ENCODE measurements around the gene FBN1. TPM values are rescaled to one million over a fixed set of nuclear protein-coding genes. Genes with fewer than 3 reads are reported as not detected.

FBN1 gene
- total RNA-seq, 1 donor from 2014 or later = 0.62 TPM

GRCh38 chr15:48532946-48533345, 112.6 kb downstream of the FBN1 start:
- Mint-ChIP-seq H3K27ac (no peak overlapping the region), H3K9me3 (no peaks in the 10 kb centered on the region), H3K4me1 (no peaks in the 10 kb centered on the region), H3K27me3 (no peaks in the 10 kb centered on the region), H3K36me3 (ENCODE audit: low read depth) (no peaks in the 10 kb centered on the region), H3K4me3 (no peak overlapping the region)
- CTCF ChIA-PET = no interaction called here
- intact Hi-C loops (cut with micrococcal nuclease) = no loop called here
- POLR2A ChIA-PET = no interaction called here
- DNase-seq = no peak
- no peak for TF ChIP-seq CTCF (IDR thresholded peaks at IDR 0.05)
- no peak for ATAC-seq (ENCODE audit: low read depth)

- ATAC-seq (ENCODE audit: low read depth) = no peak
- POLR2A ChIA-PET = no interaction called here
- CTCF ChIA-PET = no interaction called here
Measured at GRCh38 chr15:48530528-48530927, 115.0 kb downstream of the FBN1 start.

GRCh38 chr15:48528921-48529320, 116.6 kb downstream of the FBN1 start:
- ChIA-PET POLR2A (no interaction called here), CTCF (no interaction called here)
- ATAC-seq (ENCODE audit: low read depth) (no peak), DNase-seq (no peak)
- Mint-ChIP-seq H3K27me3 (no peaks in the 10 kb centered on the region), H3K9me3 (no peaks in the 10 kb centered on the region), H3K4me1 (no peaks in the 10 kb centered on the region), H3K36me3 (ENCODE audit: low read depth) (no peaks in the 10 kb centered on the region), H3K4me3 (no peak overlapping the region), H3K27ac (no peak overlapping the region)
- TF ChIP-seq CTCF (IDR thresholded peaks at IDR 0.05) = no peak
- intact Hi-C loops (cut with micrococcal nuclease) = no loop called here

More at GRCh38 chr15:48530528-48530927, 115.0 kb downstream of the FBN1 start:
- Mint-ChIP-seq H3K36me3 (ENCODE audit: low read depth) (no peaks in the 10 kb centered on the region), H3K27ac (no peak overlapping the region), H3K9me3 (no peaks in the 10 kb centered on the region), H3K27me3 (no peaks in the 10 kb centered on the region), H3K4me1 (no peaks in the 10 kb centered on the region), H3K4me3 (no peak overlapping the region)
- DNase-seq = no peak
- TF ChIP-seq CTCF (IDR thresholded peaks at IDR 0.05) = no peak
- intact Hi-C loops (cut with micrococcal nuclease) = no loop called here

- H3K27ac Mint-ChIP-seq = no peak overlapping the region
- intact Hi-C loops (cut with micrococcal nuclease) = no loop called here
- ChIA-PET POLR2A (no interaction called here), CTCF (no interaction called here)
- no peak for TF ChIP-seq CTCF (IDR thresholded peaks at IDR 0.05)
- H3K36me3 Mint-ChIP-seq (ENCODE audit: low read depth) = no peaks in the 10 kb centered on the region
- H3K4me1 Mint-ChIP-seq = no peaks in the 10 kb centered on the region
- H3K9me3 Mint-ChIP-seq = no peaks in the 10 kb centered on the region
- DNase-seq (no peak), ATAC-seq (ENCODE audit: low read depth) (no peak)
- H3K27me3 Mint-ChIP-seq = no peaks in the 10 kb centered on the region
- H3K4me3 Mint-ChIP-seq = no peak overlapping the region
Measured at GRCh38 chr15:48527517-48527916, 118.0 kb downstream of the FBN1 start.

- TF ChIP-seq CTCF (IDR thresholded peaks at IDR 0.05) = no peak
- ChIA-PET POLR2A (no interaction called here), CTCF (no interaction called here)
- DNase-seq (no peak), ATAC-seq (ENCODE audit: low read depth) (no peak)
- intact Hi-C loops (cut with micrococcal nuclease) = no loop called here
- Mint-ChIP-seq H3K27ac (no peak overlapping the region), H3K36me3 (ENCODE audit: low read depth) (no peaks in the 10 kb centered on the region), H3K4me1 (no peaks in the 10 kb centered on the region), H3K9me3 (no peaks in the 10 kb centered on the region), H3K27me3 (peaks cover 3% of the 10 kb centered on the region), H3K4me3 (no peak overlapping the region)
Measured at GRCh38 chr15:48522911-48523310, 122.6 kb downstream of the FBN1 start.
